HEK293 (cell line): Measurements from ENCODE around the gene ZNF816.
A peak's percentile ranks its signal among the peaks of the same experiment; 100 is the strongest.

Source experiments
- CTCF ChIA-PET: fragments of 350-600 bp; formaldehyde crosslinking; extraction: SDS; loops from one replicate; lab custom pipeline; 2021; ENCODE audit warnings: antibody characterized with exemption; lab: Yijun Ruan, JAX
- POLR2A ChIA-PET: fragments of 300-600 bp; formaldehyde crosslinking; extraction: SDS; loops from one replicate; lab custom pipeline; 2020; ENCODE audit warnings: antibody characterized with exemption, inconsistent platforms; lab: Yijun Ruan, JAX
- H3K27ac ChIP-seq: fragments of 200-500 bp; sonication (Bioruptor generic); 2 replicates; pipeline ENCODE4 v1.5.1; 2014; ENCODE audit warnings: low read depth, low read length, control low read depth, inconsistent platforms; ENCODE audit errors: extremely low read depth
- H3K36me3 ChIP-seq, 2 experiments: fragments of 200-500 bp in 1 of 2; sonication (Bioruptor generic) in 1 of 2; 1 replicate in 1 of 2; 2 replicates in 1 of 2; pipeline ENCODE4 v1.5.1; 2014 to 2017; ENCODE audit warnings: inconsistent platforms in 2 of 2, low read length in 2 of 2; ENCODE audit not compliant: control insufficient read depth in 2 of 2, insufficient read depth in 1 of 2
- H3K4me1 ChIP-seq: fragments of 200-500 bp; sonication (Bioruptor generic); 2 replicates; pipeline ENCODE4 v1.5.1; 2014; ENCODE audit warnings: mild to moderate bottlenecking, low read length, inconsistent platforms; ENCODE audit not compliant: control insufficient read depth, insufficient read depth
- H3K4me3 ChIP-seq: 2 replicates; pipeline ENCODE4 v1.5.1; 2011; ENCODE audit warnings: low read depth, mild to moderate bottlenecking, control low read depth, low read length, moderate library complexity
- H3K9me3 ChIP-seq: fragments of 200-500 bp; sonication (Bioruptor generic); 2 replicates; pipeline ENCODE4 v1.5.1; 2014; ENCODE audit warnings: low read depth, low read length, inconsistent platforms; ENCODE audit not compliant: control insufficient read depth, insufficient read depth
- YY2 ChIP-seq: fragments of 450-650 bp; formaldehyde crosslinking; IDR thresholded peaks from 2 replicates; pipeline ENCODE4 v1.5.1; 2016; ENCODE audit warnings: missing biosample characterization, missing genetic modification characterization
- ZBTB21 ChIP-seq: fragments of 450-650 bp; formaldehyde crosslinking; IDR thresholded peaks from 2 replicates; pipeline ENCODE4 v1.5.1; 2017; ENCODE audit warnings: missing biosample characterization, missing genetic modification characterization
- ZFP37 ChIP-seq: fragments of 450-650 bp; formaldehyde crosslinking; IDR thresholded peaks from 2 replicates; pipeline ENCODE4 v1.5.1; 2016; ENCODE audit warnings: missing biosample characterization, missing genetic modification characterization
- ZNF324 ChIP-seq: fragments of 450-650 bp; formaldehyde crosslinking; IDR thresholded peaks from 2 replicates; pipeline ENCODE4 v1.5.1; 2016; ENCODE audit warnings: missing biosample characterization, missing genetic modification characterization
- ZNF473 ChIP-seq: fragments of 450-650 bp; formaldehyde crosslinking; IDR thresholded peaks from 2 replicates; pipeline ENCODE4 v1.5.1; 2017; ENCODE audit warnings: missing biosample characterization, missing genetic modification characterization
- ZNF521 ChIP-seq: fragments of 450-650 bp; formaldehyde crosslinking; IDR thresholded peaks from 2 replicates; pipeline ENCODE4 v1.5.1; 2017; ENCODE audit warnings: missing biosample characterization, mild to moderate bottlenecking, missing genetic modification characterization
- ZNF549 ChIP-seq: fragments of 450-650 bp; IDR thresholded peaks from 2 replicates; pipeline ENCODE4 v1.5.1; 2018; ENCODE audit warnings: missing biosample characterization, missing genetic modification characterization, mild to moderate bottlenecking, inconsistent platforms, moderate library complexity
- ZNF596 ChIP-seq: fragments of 450-650 bp; IDR thresholded peaks from 2 replicates; pipeline ENCODE4 v1.5.0; 2018; ENCODE audit warnings: missing biosample characterization, mild to moderate bottlenecking, missing genetic modification characterization, moderate library complexity
- ZNF621 ChIP-seq: fragments of 450-650 bp; formaldehyde crosslinking; IDR thresholded peaks from 2 replicates; pipeline ENCODE4 v1.5.1; 2017; ENCODE audit warnings: missing biosample characterization, missing genetic modification characterization
- ZNF626 ChIP-seq: fragments of 450-650 bp; sonication (Bioruptor Pico); formaldehyde crosslinking; IDR thresholded peaks from 2 replicates; pipeline ENCODE4 v1.5.1; 2018; ENCODE audit warnings: missing biosample characterization, missing genetic modification characterization, inconsistent platforms
- ZNF654 ChIP-seq: fragments of 450-650 bp; formaldehyde crosslinking; IDR thresholded peaks from 2 replicates; pipeline ENCODE4 v1.5.1; 2016; ENCODE audit warnings: low read depth, missing biosample characterization, missing genetic modification characterization
- ZNF660 ChIP-seq: fragments of 450-650 bp; IDR thresholded peaks from 2 replicates; pipeline ENCODE4 v1.5.1; 2018; ENCODE audit warnings: missing biosample characterization, mild to moderate bottlenecking, missing genetic modification characterization
- ZNF777 ChIP-seq: fragments of 450-650 bp; formaldehyde crosslinking; IDR thresholded peaks from 2 replicates; pipeline ENCODE4 v1.5.1; 2017; ENCODE audit warnings: missing biosample characterization, missing genetic modification characterization, borderline replicate concordance
- ZNF830 ChIP-seq: fragments of 450-650 bp; IDR thresholded peaks from 2 replicates; pipeline ENCODE4 v1.5.0; 2018; ENCODE audit warnings: missing biosample characterization, missing genetic modification characterization, low read depth, mild to moderate bottlenecking, moderate library complexity
- TF ChIP-seq, protein P1 (sequence below): fragments of 450-650 bp; formaldehyde crosslinking; IDR thresholded peaks from 2 replicates; pipeline ENCODE4 v1.5.1; 2016; ENCODE audit warnings: missing biosample characterization, missing genetic modification characterization
- TF ChIP-seq, protein P2 (sequence below): fragments of 450-650 bp; formaldehyde crosslinking; IDR thresholded peaks from 2 replicates; pipeline ENCODE4 v1.5.1; 2016; ENCODE audit warnings: missing biosample characterization, missing genetic modification characterization, low read depth
- TF ChIP-seq, protein P3 (sequence below): fragments of 450-650 bp; formaldehyde crosslinking; IDR thresholded peaks from 2 replicates; pipeline ENCODE4 v1.5.1; 2017; ENCODE audit warnings: missing biosample characterization, missing genetic modification characterization
- TF ChIP-seq, protein P4 (sequence below): fragments of 450-650 bp; formaldehyde crosslinking; IDR thresholded peaks from 2 replicates; pipeline ENCODE4 v1.5.1; 2016; ENCODE audit warnings: missing biosample characterization, missing genetic modification characterization
- TF ChIP-seq, protein P5 (sequence below): fragments of 450-650 bp; formaldehyde crosslinking; IDR thresholded peaks from 2 replicates; pipeline ENCODE4 v1.5.1; 2017; ENCODE audit warnings: missing biosample characterization, missing genetic modification characterization
- TF ChIP-seq, protein P6 (sequence below): fragments of 450-650 bp; formaldehyde crosslinking; conservative IDR thresholded peaks from 2 replicates; pipeline ENCODE4 v1.5.1; 2016; ENCODE audit warnings: low read depth, missing biosample characterization, missing genetic modification characterization

Gene ZNF816

DNA sequence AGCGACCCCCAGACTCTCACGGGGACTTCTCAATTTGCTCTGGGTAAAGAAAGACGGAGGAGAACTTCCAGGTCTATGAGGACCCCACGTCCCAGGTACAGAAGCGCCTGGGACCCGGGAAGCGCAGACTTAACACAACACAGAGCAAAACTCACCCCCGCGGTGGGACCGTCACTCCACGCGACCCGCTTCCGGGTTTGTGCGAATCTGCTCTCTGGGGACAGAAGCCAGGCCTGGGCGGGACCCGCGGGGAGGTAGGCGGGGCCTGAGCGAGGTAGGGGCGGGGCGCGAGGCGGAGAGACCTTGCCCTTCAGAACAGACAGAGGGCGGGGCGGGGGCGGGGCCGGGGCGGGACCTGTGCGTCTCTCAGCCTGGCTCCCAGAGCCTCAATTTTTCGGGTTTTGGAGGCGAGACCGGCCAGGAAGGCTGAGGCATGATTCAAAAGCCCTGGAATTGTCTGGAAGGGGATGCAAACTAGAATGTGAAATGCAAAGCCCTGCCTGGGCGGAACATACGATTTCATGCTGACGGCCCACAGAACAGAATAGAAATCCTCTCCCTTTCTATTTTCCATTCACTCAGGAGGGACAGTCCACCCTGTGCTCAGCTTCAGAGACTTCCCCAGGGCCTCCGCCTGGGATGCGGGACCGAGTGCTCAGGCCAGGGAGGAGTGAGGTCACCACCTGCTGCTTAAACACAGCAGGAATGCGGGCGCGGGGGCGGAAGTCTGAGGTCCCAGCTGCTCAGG lies 20.1 kb downstream of the ZNF816 start (continued):
- TF ChIP-seq ZNF324 (tag by site-specific recombination) (no peak), YY2 (tag by site-specific recombination) (no peak), ZNF830 (no peak), ZNF549 (tag by site-specific recombination) (no peak), ZFP37 (tag by site-specific recombination) (0 out of 2 replicates have a peak, but pooled peaks have one; percentile 21)
- TF ChIP-seq, protein P1, sequence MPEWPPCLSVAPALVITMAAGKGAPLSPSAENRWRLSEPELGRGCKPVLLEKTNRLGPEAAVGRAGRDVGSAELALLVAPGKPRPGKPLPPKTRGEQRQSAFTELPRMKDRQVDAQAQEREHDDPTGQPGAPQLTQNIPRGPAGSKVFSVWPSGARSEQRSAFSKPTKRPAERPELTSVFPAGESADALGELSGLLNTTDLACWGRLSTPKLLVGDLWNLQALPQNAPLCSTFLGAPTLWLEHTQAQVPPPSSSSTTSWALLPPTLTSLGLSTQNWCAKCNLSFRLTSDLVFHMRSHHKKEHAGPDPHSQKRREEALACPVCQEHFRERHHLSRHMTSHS (tag by site-specific recombination), result no peak
- TF ChIP-seq, protein P2, sequence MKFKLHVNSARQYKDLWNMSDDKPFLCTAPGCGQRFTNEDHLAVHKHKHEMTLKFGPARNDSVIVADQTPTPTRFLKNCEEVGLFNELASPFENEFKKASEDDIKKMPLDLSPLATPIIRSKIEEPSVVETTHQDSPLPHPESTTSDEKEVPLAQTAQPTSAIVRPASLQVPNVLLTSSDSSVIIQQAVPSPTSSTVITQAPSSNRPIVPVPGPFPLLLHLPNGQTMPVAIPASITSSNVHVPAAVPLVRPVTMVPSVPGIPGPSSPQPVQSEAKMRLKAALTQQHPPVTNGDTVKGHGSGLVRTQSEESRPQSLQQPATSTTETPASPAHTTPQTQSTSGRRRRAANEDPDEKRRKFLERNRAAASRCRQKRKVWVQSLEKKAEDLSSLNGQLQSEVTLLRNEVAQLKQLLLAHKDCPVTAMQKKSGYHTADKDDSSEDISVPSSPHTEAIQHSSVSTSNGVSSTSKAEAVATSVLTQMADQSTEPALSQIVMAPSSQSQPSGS (tag by site-specific recombination), result no peak
- TF ChIP-seq, protein P3, sequence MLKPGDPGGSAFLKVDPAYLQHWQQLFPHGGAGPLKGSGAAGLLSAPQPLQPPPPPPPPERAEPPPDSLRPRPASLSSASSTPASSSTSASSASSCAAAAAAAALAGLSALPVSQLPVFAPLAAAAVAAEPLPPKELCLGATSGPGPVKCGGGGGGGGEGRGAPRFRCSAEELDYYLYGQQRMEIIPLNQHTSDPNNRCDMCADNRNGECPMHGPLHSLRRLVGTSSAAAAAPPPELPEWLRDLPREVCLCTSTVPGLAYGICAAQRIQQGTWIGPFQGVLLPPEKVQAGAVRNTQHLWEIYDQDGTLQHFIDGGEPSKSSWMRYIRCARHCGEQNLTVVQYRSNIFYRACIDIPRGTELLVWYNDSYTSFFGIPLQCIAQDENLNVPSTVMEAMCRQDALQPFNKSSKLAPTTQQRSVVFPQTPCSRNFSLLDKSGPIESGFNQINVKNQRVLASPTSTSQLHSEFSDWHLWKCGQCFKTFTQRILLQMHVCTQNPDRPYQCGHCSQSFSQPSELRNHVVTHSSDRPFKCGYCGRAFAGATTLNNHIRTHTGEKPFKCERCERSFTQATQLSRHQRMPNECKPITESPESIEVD, result no peak
- TF ChIP-seq, protein P4, sequence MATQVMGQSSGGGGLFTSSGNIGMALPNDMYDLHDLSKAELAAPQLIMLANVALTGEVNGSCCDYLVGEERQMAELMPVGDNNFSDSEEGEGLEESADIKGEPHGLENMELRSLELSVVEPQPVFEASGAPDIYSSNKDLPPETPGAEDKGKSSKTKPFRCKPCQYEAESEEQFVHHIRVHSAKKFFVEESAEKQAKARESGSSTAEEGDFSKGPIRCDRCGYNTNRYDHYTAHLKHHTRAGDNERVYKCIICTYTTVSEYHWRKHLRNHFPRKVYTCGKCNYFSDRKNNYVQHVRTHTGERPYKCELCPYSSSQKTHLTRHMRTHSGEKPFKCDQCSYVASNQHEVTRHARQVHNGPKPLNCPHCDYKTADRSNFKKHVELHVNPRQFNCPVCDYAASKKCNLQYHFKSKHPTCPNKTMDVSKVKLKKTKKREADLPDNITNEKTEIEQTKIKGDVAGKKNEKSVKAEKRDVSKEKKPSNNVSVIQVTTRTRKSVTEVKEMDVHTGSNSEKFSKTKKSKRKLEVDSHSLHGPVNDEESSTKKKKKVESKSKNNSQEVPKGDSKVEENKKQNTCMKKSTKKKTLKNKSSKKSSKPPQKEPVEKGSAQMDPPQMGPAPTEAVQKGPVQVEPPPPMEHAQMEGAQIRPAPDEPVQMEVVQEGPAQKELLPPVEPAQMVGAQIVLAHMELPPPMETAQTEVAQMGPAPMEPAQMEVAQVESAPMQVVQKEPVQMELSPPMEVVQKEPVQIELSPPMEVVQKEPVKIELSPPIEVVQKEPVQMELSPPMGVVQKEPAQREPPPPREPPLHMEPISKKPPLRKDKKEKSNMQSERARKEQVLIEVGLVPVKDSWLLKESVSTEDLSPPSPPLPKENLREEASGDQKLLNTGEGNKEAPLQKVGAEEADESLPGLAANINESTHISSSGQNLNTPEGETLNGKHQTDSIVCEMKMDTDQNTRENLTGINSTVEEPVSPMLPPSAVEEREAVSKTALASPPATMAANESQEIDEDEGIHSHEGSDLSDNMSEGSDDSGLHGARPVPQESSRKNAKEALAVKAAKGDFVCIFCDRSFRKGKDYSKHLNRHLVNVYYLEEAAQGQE (tag by site-specific recombination), result no peak

DNA sequence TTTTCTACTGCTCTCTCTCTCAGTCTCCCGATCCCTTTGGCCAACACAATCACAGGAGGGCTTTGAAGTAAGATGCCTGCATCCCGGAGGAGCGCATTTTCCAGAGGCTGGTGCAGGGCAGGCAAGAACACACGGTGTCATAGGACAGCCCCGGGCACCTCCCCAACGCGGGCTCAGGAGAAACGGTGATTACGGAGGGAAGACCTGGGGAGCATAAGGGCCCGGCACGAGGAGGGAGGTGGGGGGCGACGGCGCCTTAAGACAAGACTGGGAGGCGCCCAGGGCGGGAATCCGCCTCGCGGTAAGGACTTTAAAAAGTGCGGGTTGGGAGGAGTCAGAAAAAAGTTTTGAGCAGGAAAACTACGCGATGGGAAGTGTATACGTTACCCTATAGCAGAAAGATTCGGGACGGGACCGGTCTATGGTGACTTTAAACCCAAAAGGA lies 20.7 kb downstream of the ZNF816 start:
- ChIA-PET POLR2A (interaction anchor here (0.7 kb wide), 1 partner anchor 44 kb away, joined by 4 read pairs; no protein-coding TSS in a partner anchor), CTCF (no interaction called here)
- peaks cover 0 to 5% of the 10 kb centered on the region in 2 experiments; a peak in 1 of 3 replicates for H3K36me3 ChIP-seq
- H3K4me1 ChIP-seq, result no peaks in the 10 kb centered on the region
- H3K4me3 ChIP-seq, result peak overlapping the region; percentile 86
- H3K27ac ChIP-seq, result no peak overlapping the region
- no peaks in the 10 kb centered on the region for H3K9me3 ChIP-seq
- TF ChIP-seq ZNF521 (tag by site-specific recombination) (no peak), ZNF660 (0 out of 2 replicates have a peak, but pooled peaks have one; percentile 39), ZNF621 (tag by site-specific recombination) (no peak), ZNF654 (tag by site-specific recombination) (no peak), ZNF596 (no peak), ZNF626 (tag by site-specific recombination) (no peak), ZBTB21 (tag by site-specific recombination) (no peak), ZNF473 (tag by site-specific recombination) (no peak), ZNF777 (tag by site-specific recombination) (no peak)
- TF ChIP-seq, protein P5, sequence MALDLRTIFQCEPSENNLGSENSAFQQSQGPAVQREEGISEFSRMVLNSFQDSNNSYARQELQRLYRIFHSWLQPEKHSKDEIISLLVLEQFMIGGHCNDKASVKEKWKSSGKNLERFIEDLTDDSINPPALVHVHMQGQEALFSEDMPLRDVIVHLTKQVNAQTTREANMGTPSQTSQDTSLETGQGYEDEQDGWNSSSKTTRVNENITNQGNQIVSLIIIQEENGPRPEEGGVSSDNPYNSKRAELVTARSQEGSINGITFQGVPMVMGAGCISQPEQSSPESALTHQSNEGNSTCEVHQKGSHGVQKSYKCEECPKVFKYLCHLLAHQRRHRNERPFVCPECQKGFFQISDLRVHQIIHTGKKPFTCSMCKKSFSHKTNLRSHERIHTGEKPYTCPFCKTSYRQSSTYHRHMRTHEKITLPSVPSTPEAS (tag by site-specific recombination), result no peak
- TF ChIP-seq, protein P6, sequence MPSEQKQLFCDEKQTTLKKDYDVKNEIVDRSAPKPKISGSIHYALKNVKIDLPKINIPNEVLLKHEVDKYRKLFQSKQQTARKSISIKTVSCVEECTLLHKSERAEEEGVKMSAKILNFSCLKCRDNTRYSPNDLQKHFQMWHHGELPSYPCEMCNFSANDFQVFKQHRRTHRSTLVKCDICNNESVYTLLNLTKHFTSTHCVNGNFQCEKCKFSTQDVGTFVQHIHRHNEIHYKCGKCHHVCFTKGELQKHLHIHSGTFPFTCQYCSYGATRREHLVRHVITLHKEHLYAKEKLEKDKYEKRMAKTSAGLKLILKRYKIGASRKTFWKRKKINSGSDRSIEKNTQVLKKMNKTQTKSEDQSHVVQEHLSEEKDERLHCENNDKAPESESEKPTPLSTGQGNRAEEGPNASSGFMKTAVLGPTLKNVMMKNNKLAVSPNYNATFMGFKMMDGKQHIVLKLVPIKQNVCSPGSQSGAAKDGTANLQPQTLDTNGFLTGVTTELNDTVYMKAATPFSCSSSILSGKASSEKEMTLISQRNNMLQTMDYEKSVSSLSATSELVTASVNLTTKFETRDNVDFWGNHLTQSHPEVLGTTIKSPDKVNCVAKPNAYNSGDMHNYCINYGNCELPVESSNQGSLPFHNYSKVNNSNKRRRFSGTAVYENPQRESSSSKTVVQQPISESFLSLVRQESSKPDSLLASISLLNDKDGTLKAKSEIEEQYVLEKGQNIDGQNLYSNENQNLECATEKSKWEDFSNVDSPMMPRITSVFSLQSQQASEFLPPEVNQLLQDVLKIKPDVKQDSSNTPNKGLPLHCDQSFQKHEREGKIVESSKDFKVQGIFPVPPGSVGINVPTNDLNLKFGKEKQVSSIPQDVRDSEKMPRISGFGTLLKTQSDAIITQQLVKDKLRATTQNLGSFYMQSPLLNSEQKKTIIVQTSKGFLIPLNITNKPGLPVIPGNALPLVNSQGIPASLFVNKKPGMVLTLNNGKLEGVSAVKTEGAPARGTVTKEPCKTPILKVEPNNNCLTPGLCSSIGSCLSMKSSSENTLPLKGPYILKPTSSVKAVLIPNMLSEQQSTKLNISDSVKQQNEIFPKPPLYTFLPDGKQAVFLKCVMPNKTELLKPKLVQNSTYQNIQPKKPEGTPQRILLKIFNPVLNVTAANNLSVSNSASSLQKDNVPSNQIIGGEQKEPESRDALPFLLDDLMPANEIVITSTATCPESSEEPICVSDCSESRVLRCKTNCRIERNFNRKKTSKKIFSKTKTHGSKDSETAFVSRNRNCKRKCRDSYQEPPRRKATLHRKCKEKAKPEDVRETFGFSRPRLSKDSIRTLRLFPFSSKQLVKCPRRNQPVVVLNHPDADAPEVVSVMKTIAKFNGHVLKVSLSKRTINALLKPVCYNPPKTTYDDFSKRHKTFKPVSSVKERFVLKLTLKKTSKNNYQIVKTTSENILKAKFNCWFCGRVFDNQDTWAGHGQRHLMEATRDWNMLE (tag by site-specific recombination), result no peak
